H1 (cell line): ENCODE measurements around the gene MTMR10. TPM values are rescaled to one million over a fixed set of nuclear protein-coding genes. Genes with fewer than 3 reads are reported as not detected.

Experiments
- CTCF ChIA-PET: fragments of 300-600 bp; sonication (Branson Sonifier 250); formaldehyde crosslinking; loops from one replicate; lab custom pipeline; 2021; ENCODE audit not compliant: partially characterized antibody; lab: Charles Lee
- POLR2A ChIA-PET: fragments of 300-600 bp; sonication (Branson Sonifier 250); formaldehyde crosslinking; loops from one replicate; lab custom pipeline; 2021; ENCODE audit warnings: inconsistent platforms; ENCODE audit not compliant: partially characterized antibody; lab: Charles Lee
- DNase-seq, 2 experiments: peaks; one replicate each; pipeline versions ENCODE4 v3.0.0 to v3.0.0-alpha.2; 2010 to 2022; ENCODE audit warnings: low spot score in 2 of 2, low read depth in 1 of 2, mixed read lengths in 1 of 2
- FAIRE-seq: peaks from 2 replicates; lab custom pipeline; 2011; peaks lifted over from hg19 to GRCh38; lab: Jason Lieb, UNC
- H2AFZ ChIP-seq: 2 replicates; pipeline ENCODE4 v1.8.1; 2012; ENCODE audit warnings: low read length, inconsistent platforms
- H2AK5ac ChIP-seq: 2 replicates; pipeline ENCODE4 v1.6.1; 2013; ENCODE audit warnings: low read depth, low read length
- H2BK120ac ChIP-seq: replicated peaks from 2 replicates; pipeline ENCODE3; 2013; ENCODE audit warnings: low read depth, low read length, inconsistent platforms
- H2BK12ac ChIP-seq: 2 replicates; pipeline ENCODE4 v1.6.1; 2013; ENCODE audit warnings: low read depth, low read length
- H2BK15ac ChIP-seq: 2 replicates; pipeline ENCODE4 v1.6.1; 2013; ENCODE audit warnings: low read length
- H2BK20ac ChIP-seq: 2 replicates; pipeline ENCODE4 v1.6.1; 2013; ENCODE audit warnings: low read length
- H2BK5ac ChIP-seq: 2 replicates; pipeline ENCODE4 v1.6.1; 2013; ENCODE audit warnings: low read depth, low read length
- H3K14ac ChIP-seq: 2 replicates; pipeline ENCODE4 v1.6.1; 2013; ENCODE audit warnings: inconsistent platforms; ENCODE audit not compliant: insufficient read length
- H3K18ac ChIP-seq: 2 replicates; pipeline ENCODE4 v1.6.1; 2013; ENCODE audit warnings: low read length; ENCODE audit errors: extremely low read depth
- H3K23ac ChIP-seq: 2 replicates; pipeline ENCODE4 v1.6.1; 2013; ENCODE audit warnings: inconsistent platforms; ENCODE audit not compliant: insufficient read length
- H3K23me2 ChIP-seq: 2 replicates; pipeline ENCODE4 v1.6.1; 2013; ENCODE audit warnings: low read depth, low read length
- H3K27ac ChIP-seq: 2 replicates; pipeline ENCODE4 v1.6.1; 2011; ENCODE audit warnings: low read depth, low read length, inconsistent platforms
- H3K27me3 ChIP-seq, 4 experiments: replicated peaks in 1 of 4; 1 replicate in 1 of 4; 2 replicates in 3 of 4; pipeline versions ENCODE4 v1.6.1 to v1.8.1; 2011 to 2013; ENCODE audit warnings: low read length in 3 of 4, mild to moderate bottlenecking in 3 of 4, inconsistent platforms in 2 of 4, mixed read lengths in 2 of 4, moderate library complexity in 1 of 4; ENCODE audit not compliant: control insufficient read depth in 3 of 4, insufficient read depth in 3 of 4; ENCODE audit errors: extremely low read depth in 1 of 4
- H3K36me3 ChIP-seq, 4 experiments: 2 replicates each; pipeline versions ENCODE4 v1.6.1 to v1.8.1; 2011 to 2013; ENCODE audit warnings: mild to moderate bottlenecking in 4 of 4, low read length in 3 of 4, moderate library complexity in 2 of 4, control low read depth in 1 of 4, inconsistent platforms in 1 of 4; ENCODE audit not compliant: insufficient read depth in 4 of 4, control insufficient read depth in 2 of 4
- H3K4ac ChIP-seq: replicated peaks from 2 replicates; pipeline ENCODE3; 2013; ENCODE audit warnings: low read length, low read depth, mixed read lengths, inconsistent platforms; ENCODE audit not compliant: insufficient read length
- H3K4me1 ChIP-seq, 4 experiments: replicated peaks in 1 of 4; 1 replicate in 1 of 4; 2 replicates in 3 of 4; pipeline versions ENCODE4 v1.6.1 to v1.8.1; 2011 to 2013; ENCODE audit warnings: low read length in 3 of 4, inconsistent platforms in 2 of 4, mixed read lengths in 1 of 4; ENCODE audit not compliant: insufficient read depth in 4 of 4, control insufficient read depth in 3 of 4
- H3K4me2 ChIP-seq, 2 experiments: 2 replicates each; pipeline versions ENCODE4 v1.6.1 to v1.8.1; 2011 to 2013; ENCODE audit warnings: low read depth in 2 of 2, low read length in 2 of 2, control low read depth in 1 of 2, inconsistent platforms in 1 of 2, mild to moderate bottlenecking in 1 of 2; ENCODE audit not compliant: insufficient read depth in 1 of 2
- H3K4me3 ChIP-seq, 4 experiments: fragments of 200-600, 300-600 bp in 1 of 4; sonication (generic), shearing (Covaris generic), sonication (Bioruptor Twin) in 1 of 4; 2 replicates each; pipeline versions ENCODE4 v1.5.1 to v1.8.1; 2011 to 2016; ENCODE audit warnings: low read length in 4 of 4, low read depth in 3 of 4, control low read depth in 2 of 4, inconsistent platforms in 2 of 4, mild to moderate bottlenecking in 2 of 4, mixed read lengths in 1 of 4, moderate library complexity in 1 of 4; ENCODE audit not compliant: insufficient read depth in 2 of 4; ENCODE audit errors: extremely low read depth in 1 of 4
- H3K56ac ChIP-seq: replicated peaks from 2 replicates; pipeline ENCODE3; 2013; ENCODE audit warnings: low read depth, mild to moderate bottlenecking, mixed read lengths, low read length, inconsistent platforms; ENCODE audit not compliant: insufficient read length
- H3K79me1 ChIP-seq: 2 replicates; pipeline ENCODE4 v1.6.1; 2013; ENCODE audit warnings: low read depth, low read length, control low read depth
- H3K79me2 ChIP-seq, 2 experiments: 2 replicates each; pipeline versions ENCODE4 v1.6.1 to v1.8.1; 2012 to 2013; ENCODE audit warnings: low read length in 2 of 2, mild to moderate bottlenecking in 2 of 2, inconsistent platforms in 1 of 2; ENCODE audit not compliant: insufficient read depth in 2 of 2, control insufficient read depth in 1 of 2
- H3K9ac ChIP-seq, 4 experiments: replicated peaks in 1 of 4; 1 replicate in 1 of 4; 2 replicates in 3 of 4; pipeline versions ENCODE4 v1.6.1 to v1.8.1; 2011 to 2013; ENCODE audit warnings: low read depth in 3 of 4, low read length in 3 of 4, control low read depth in 2 of 4, mild to moderate bottlenecking in 2 of 4, moderate library complexity in 2 of 4, inconsistent platforms in 1 of 4; ENCODE audit errors: extremely low read depth in 1 of 4
- H3K9me3 ChIP-seq, 2 experiments: 2 replicates each; pipeline versions ENCODE4 v1.6.1 to v1.8.1; 2012 to 2013; ENCODE audit warnings: mild to moderate bottlenecking in 2 of 2, moderate library complexity in 2 of 2, control low read depth in 1 of 2, inconsistent platforms in 1 of 2, low read depth in 1 of 2, low read length in 1 of 2, mixed read lengths in 1 of 2; ENCODE audit not compliant: insufficient read depth in 2 of 2
- H4K20me1 ChIP-seq, 2 experiments: replicated peaks in 1 of 2; 2 replicates each; pipeline versions ENCODE3 to v1.8.1; 2011 to 2013; ENCODE audit warnings: inconsistent platforms in 2 of 2, low read length in 2 of 2, mild to moderate bottlenecking in 1 of 2; ENCODE audit not compliant: insufficient read depth in 2 of 2, control insufficient read depth in 1 of 2
- H4K5ac ChIP-seq: 2 replicates; pipeline ENCODE4 v1.6.1; 2013; ENCODE audit warnings: low read length, low read depth, mixed read lengths, inconsistent platforms; ENCODE audit not compliant: insufficient read length
- H4K8ac ChIP-seq: 2 replicates; pipeline ENCODE4 v1.8.0; 2013; ENCODE audit warnings: mild to moderate bottlenecking, moderate library complexity, low read length, inconsistent platforms; ENCODE audit not compliant: insufficient read depth; ENCODE audit errors: extremely low read depth
- H4K91ac ChIP-seq: replicated peaks from 2 replicates; pipeline ENCODE3; 2013; ENCODE audit warnings: low read length, mixed read lengths, inconsistent platforms; ENCODE audit not compliant: insufficient read length
- BCL11A ChIP-seq, 2 experiments: IDR thresholded peaks; one replicate each; pipeline ENCODE4 v1.6.1; 2011; ENCODE audit warnings: low read depth in 2 of 2, low read length in 2 of 2, mild to moderate bottlenecking in 2 of 2
- CTBP2 ChIP-seq: IDR thresholded peaks from 2 replicates; pipeline ENCODE4 v1.7.0; 2011; ENCODE audit warnings: borderline replicate concordance, mild to moderate bottlenecking, moderate library complexity, mixed read lengths, low read length; ENCODE audit not compliant: insufficient read depth, insufficient read length
- FOSL1 ChIP-seq: IDR thresholded peaks from 2 replicates; pipeline ENCODE4 v1.6.1; 2011; ENCODE audit warnings: mild to moderate bottlenecking, low read depth, low read length, moderate library complexity; ENCODE audit not compliant: insufficient read depth
- KDM1A ChIP-seq: fragments of 200-600, 300-600 bp; sonication (generic); IDR thresholded peaks from 2 replicates; pipeline ENCODE4 v1.7.1; 2016; ENCODE audit warnings: mild to moderate bottlenecking, low read length, borderline replicate concordance
- MAFK ChIP-seq: IDR thresholded peaks from 2 replicates; pipeline ENCODE4 v1.6.1; 2012; ENCODE audit warnings: low read depth, mild to moderate bottlenecking, improper control_type of control experiment, low read length
- POLR2A ChIP-seq, 2 experiments: IDR thresholded peaks; 1 replicate in 1 of 2; 2 replicates in 1 of 2; pipeline ENCODE4 v1.6.1; 2011; ENCODE audit warnings: low read depth in 2 of 2, low read length in 2 of 2, mild to moderate bottlenecking in 2 of 2; ENCODE audit errors: control extremely low read depth in 1 of 2
- POLR2AphosphoS5 ChIP-seq: IDR thresholded peaks from 2 replicates; pipeline ENCODE4 v1.6.1; 2011; ENCODE audit warnings: low read depth, low read length
- SIRT6 ChIP-seq: IDR thresholded peaks from one replicate; pipeline ENCODE4 v1.7.1; 2012; ENCODE audit warnings: low read length, inconsistent platforms
- TAF7 ChIP-seq: optimal IDR thresholded peaks from 2 replicates; pipeline ENCODE3; 2011; ENCODE audit warnings: low read depth, mild to moderate bottlenecking, inconsistent platforms, low read length, moderate library complexity, borderline replicate concordance
- TCF12 ChIP-seq: IDR thresholded peaks from 2 replicates; pipeline ENCODE4 v1.6.1; 2011; ENCODE audit warnings: low read depth, mild to moderate bottlenecking, low read length
- YY1 ChIP-seq: IDR thresholded peaks from 2 replicates; pipeline ENCODE4 v1.6.1; 2011; ENCODE audit warnings: low read depth, mild to moderate bottlenecking, low read length
- WGBS, 2 experiments: shearing (Covaris generic) in 1 of 2; methylation state at CpG; one replicate each; pipeline versions ENCODE4 v1.1.6 to v1.1.7; 2013 to 2015; ENCODE audit warnings: low lambda C conversion rate in 2 of 2, mixed read lengths in 2 of 2, inconsistent platforms in 1 of 2, low coverage in 1 of 2, missing lambda C conversion rate in 1 of 2; ENCODE audit not compliant: insufficient replicate concordance in 2 of 2, insufficient coverage in 1 of 2, insufficient read length in 1 of 2; ENCODE audit errors: extremely low coverage in 1 of 2, missing lambda C conversion rate in 1 of 2; 5-methylcytosine and 5-hydroxymethylcytosine counted together
- polyA plus RNA-seq, 7 experiments: library from polyadenylated mRNA; depleted of rRNA in 3 of 7; stranded (reverse) in 5 of 7; unstranded in 2 of 7; fragments of >200 nt in 5 of 7; fragments of 200-250 nt in 2 of 7; gene quantifications; 1 replicate in 5 of 7; 2 replicates in 1 of 7; 4 replicates in 1 of 7; pipeline versions ENCODE4 v1.2.1 to v1.2.3, GENCODE V29; 2011 to 2013; ENCODE audit warnings: missing spikeins in 2 of 7, mixed read lengths in 2 of 7
- total RNA-seq: library from RNA; stranded (reverse); fragmentation: NEBNext Ultra II Directional; extraction: Animal tissue kit (Norgen Biotek cat#: 25700); gene quantifications from 2 replicates; pipeline ENCODE4 v1.2.1, GENCODE V29; 2021

MTMR10 gene
- total and polyA plus RNA-seq, 2 of the 8 experiments (the other 6 are each of a cell fraction or from before 2014, with no cell fraction given), result 3.8 to 13.1 TPM

- no peaks in the 10 kb centered on the region for H3K79me1 ChIP-seq
- peak overlapping the region; percentile 91 for H3K27ac ChIP-seq
- H3K14ac ChIP-seq, result no peak overlapping the region
- no peak overlapping the region for H3K4ac ChIP-seq
- peak overlapping the region in 3 of 4 experiments; percentile 37 to 72 (median 48); a peak in 5 of 7 replicates for H3K9ac ChIP-seq
- peak overlapping the region; percentile 76 for H3K18ac ChIP-seq
- no peak overlapping the region for H3K23ac ChIP-seq
- no peaks in the 10 kb centered on the region for H3K9me3 ChIP-seq
- ChIA-PET POLR2A (interaction anchor here (0.7 to 1.9 kb wide), 11 partner anchors 8 to 384 kb away, joined by 3 to 7 read pairs (median 4); partner anchors contain the start of genes FAN1 and MTMR10), CTCF (interaction anchor here (0.9 to 1.3 kb wide), 4 partner anchors 12 to 207 kb away, joined by 3 to 7 read pairs (median 4); partner anchors contain the start of gene TRPM1)
- H2AK5ac ChIP-seq, result no peak overlapping the region
- no peaks in the 10 kb centered on the region for H3K23me2 ChIP-seq
- H2BK12ac ChIP-seq, result peak overlapping the region; percentile 56; the same call in 1 of the 2 replicates
- H4K8ac ChIP-seq, result peak overlapping the region; percentile 14; the same call in 1 of the 2 replicates
- DNase-seq (peak; percentile 58 to 71), FAIRE-seq (peak; percentile 99)
- H2BK5ac ChIP-seq, result peak overlapping the region; percentile 81
- H4K20me1 ChIP-seq, result no peaks in the 10 kb centered on the region
- H3K79me2 ChIP-seq, result no peaks in the 10 kb centered on the region
- peaks cover 7 to 63% (median 41%) of the 10 kb centered on the region in 4 experiments for H3K36me3 ChIP-seq
- H3K56ac ChIP-seq, result no peak overlapping the region
- peak overlapping the region in 3 of 4 experiments; percentile 13 to 33 (median 16); a peak in 4 of 8 replicates for H3K4me3 ChIP-seq
- H2BK120ac ChIP-seq, result no peak overlapping the region
- peak overlapping the region; percentile 56 to 62 for H3K4me2 ChIP-seq
- H2BK20ac ChIP-seq, result peak overlapping the region; percentile 51
- peak overlapping the region; percentile 67 for H4K91ac ChIP-seq
- peak overlapping the region; percentile 65 for H4K5ac ChIP-seq
- no peaks in the 10 kb centered on the region for H3K27me3 ChIP-seq
- H2AFZ ChIP-seq, result no peak overlapping the region
- peaks cover 18 to 28% (median 24%) of the 10 kb centered on the region in 4 experiments for H3K4me1 ChIP-seq
- no peak overlapping the region for H2BK15ac ChIP-seq
- WGBS, 2 experiments, result 25% methylated on average over 14 of the region's 14 CpGs; no CpG with 5 or more reads in 1 of the 2 experiments
- peak in 1 of 2 experiments; percentile 64; a peak in 1 of 3 replicates for TF ChIP-seq POLR2A (IDR thresholded peaks at IDR 0.05; ENCODE audit: control extremely low read depth in 1 of 2, low read depth in 2 of 2, low read length in 2 of 2)
- TF ChIP-seq TAF7, result no peak
- TF ChIP-seq TCF12, result 0 out of 2 replicates have a peak, but pooled peaks have one; percentile 31
- TF ChIP-seq KDM1A, result peak; percentile 13; the same call in 1 of the 2 replicates
- peak; percentile 47; the same call in 1 of the 2 replicates for TF ChIP-seq YY1
- TF ChIP-seq POLR2AphosphoS5, result no peak
- TF ChIP-seq MAFK, result peak; percentile 53
- peak in 1 of 2 experiments; percentile 18 for TF ChIP-seq BCL11A (IDR thresholded peaks at IDR 0.05; ENCODE audit: low read depth in 2 of 2, low read length in 2 of 2)
- TF ChIP-seq SIRT6, result no peak
- no peak for TF ChIP-seq CTBP2
- no peak for TF ChIP-seq FOSL1
Measured at GRCh38 chr15:30922480-30923311, 68.7 kb downstream of the MTMR10 start.
